SK-N-MC (cell line): ENCODE measurements around the gene TMED7.
A peak's percentile ranks its signal among the peaks of the same experiment; 100 is the strongest.
"Not testable (repeated sequence)": the region's sequence is repeated elsewhere in the genome, so short reads cannot be mapped to it uniquely, and the experiment has no call there.

Experiments used
- DNase-seq: peaks from one replicate; pipeline ENCODE4 v3.0.0-alpha.2; 2011; ENCODE audit warnings: low read depth, low spot score
- H3K27ac ChIP-seq: fragments of 200-600 bp; sonication (generic); 2 replicates; pipeline ENCODE4 v1.5.1; 2016; ENCODE audit warnings: mixed run types
- H3K36me3 ChIP-seq: fragments of 200-600 bp; sonication (generic); 2 replicates; pipeline ENCODE4 v1.6.1; 2017; ENCODE audit warnings: antibody characterized with exemption, low read length, mixed read lengths; ENCODE audit not compliant: insufficient read depth
- H3K4me3 ChIP-seq: fragments of 200-600 bp; sonication (generic); 2 replicates; pipeline ENCODE4 v1.5.1; 2016
- H3K9ac ChIP-seq: fragments of 200-600 bp; sonication (generic); 2 replicates; pipeline ENCODE4 v1.8.0; 2017; ENCODE audit warnings: mixed run types, mixed read lengths; ENCODE audit not compliant: insufficient read length
- H3K9me3 ChIP-seq: fragments of 200-600 bp; sonication (generic); 2 replicates; pipeline ENCODE4 v1.6.1; 2017; ENCODE audit warnings: low read depth, mild to moderate bottlenecking, antibody characterized with exemption, low read length, moderate library complexity, mixed read lengths
- EZH2 ChIP-seq: fragments of 200-600 bp; sonication (generic); IDR thresholded peaks from one replicate; pipeline ENCODE4 v1.6.1; 2017; ENCODE audit warnings: antibody characterized with exemption
- FOXP2 ChIP-seq: optimal IDR thresholded peaks from 2 replicates; pipeline ENCODE3; 2011; ENCODE audit warnings: mild to moderate bottlenecking, moderate library complexity; ENCODE audit not compliant: insufficient read depth; ENCODE audit errors: extremely low read length, control extremely low read depth
- POLR2AphosphoS5 ChIP-seq: IDR thresholded peaks from 2 replicates; pipeline ENCODE4 v1.6.1; 2012; ENCODE audit warnings: mild to moderate bottlenecking, low read depth, low read length, borderline replicate concordance

The TMED7 gene

GRCh38 chr5:115656404-115656803 is 30.6 kb upstream of the TMED7 start:
- no peak for TF ChIP-seq POLR2AphosphoS5
- no peak for TF ChIP-seq FOXP2
- TF ChIP-seq EZH2, result no peak
- DNase-seq, result no peak
- no peaks in the 10 kb centered on the region for H3K36me3 ChIP-seq

DNA sequence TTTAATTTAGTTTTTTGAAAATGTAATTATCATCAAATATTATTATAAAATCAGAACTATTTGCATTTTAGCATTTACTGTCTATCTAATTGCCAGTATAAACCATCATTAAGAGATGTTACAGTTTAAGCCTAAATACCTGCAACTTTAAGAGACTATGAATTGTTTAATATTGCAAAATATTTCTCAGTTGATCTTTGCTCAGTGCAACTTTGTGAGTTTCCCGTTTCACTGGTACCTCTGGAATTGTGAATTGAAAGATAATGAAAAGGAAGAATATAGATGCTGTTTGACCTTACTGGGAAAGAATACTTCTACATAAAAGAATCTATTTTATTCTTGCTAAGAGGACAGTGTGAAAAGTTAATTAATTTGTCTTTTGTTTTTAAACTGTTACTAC is 30.2 kb upstream of the TMED7 start:
- H3K9me3 ChIP-seq, result no peaks in the 10 kb centered on the region
- no peaks in the 10 kb centered on the region for H3K36me3 ChIP-seq
- no peak overlapping the region for H3K27ac ChIP-seq
- H3K9ac ChIP-seq, result no peak overlapping the region
- no peak overlapping the region for H3K4me3 ChIP-seq
- DNase-seq, result no peak
- no peak for TF ChIP-seq EZH2
- no peak for TF ChIP-seq FOXP2
- TF ChIP-seq POLR2AphosphoS5, result no peak

More at GRCh38 chr5:115656404-115656803, 30.6 kb upstream of the TMED7 start:
- H3K4me3 ChIP-seq, result no peak overlapping the region
- no peaks in the 10 kb centered on the region for H3K9me3 ChIP-seq
- no peak overlapping the region for H3K27ac ChIP-seq
- H3K9ac ChIP-seq, result no peak overlapping the region

GRCh38 chr5:115649541-115649940 is 23.7 kb upstream of the TMED7 start:
- no peak for TF ChIP-seq POLR2AphosphoS5
- no peak for TF ChIP-seq EZH2
- Histone ChIP-seq H3K9ac (no peak overlapping the region), H3K27ac (no peak overlapping the region), H3K36me3 (no peaks in the 10 kb centered on the region), H3K4me3 (no peak overlapping the region), H3K9me3 (no peaks in the 10 kb centered on the region)
- no peak for DNase-seq

- H3K9me3 ChIP-seq, result no peaks in the 10 kb centered on the region
- no peak for TF ChIP-seq POLR2AphosphoS5
- TF ChIP-seq FOXP2, result no peak
- TF ChIP-seq EZH2, result no peak
- H3K4me3 ChIP-seq, result no peak overlapping the region
- DNase-seq, result no peak
- H3K36me3 ChIP-seq, result no peaks in the 10 kb centered on the region
- no peak overlapping the region for H3K27ac ChIP-seq
- H3K9ac ChIP-seq, result no peak overlapping the region
Measured at GRCh38 chr5:115648056-115648455, 22.2 kb upstream of the TMED7 start.

- not testable (repeated sequence) for H3K4me3 ChIP-seq, H3K9me3 ChIP-seq, H3K9ac ChIP-seq, DNase-seq, H3K27ac ChIP-seq, H3K36me3 ChIP-seq
Measured at GRCh38 chr5:115645386-115645785, 19.6 kb upstream of the TMED7 start.

DNA sequence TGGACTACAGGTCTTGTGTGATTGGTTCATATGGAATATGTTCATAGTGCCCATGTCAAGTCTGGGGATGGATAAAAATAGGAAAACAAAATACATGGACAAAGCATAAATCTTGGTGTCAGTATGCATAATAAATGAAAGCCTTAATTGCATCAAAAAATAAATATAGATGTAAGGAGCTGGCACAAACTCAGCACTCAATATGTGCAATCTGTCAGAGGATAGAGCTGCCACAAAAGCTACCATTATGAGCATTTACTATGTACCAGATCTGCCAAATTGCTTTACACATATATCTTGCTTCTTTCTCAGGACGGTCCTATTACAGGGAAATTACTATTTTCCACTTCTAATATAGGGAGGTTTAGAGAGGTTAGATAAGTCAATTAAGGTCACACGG is 18.2 kb upstream of the TMED7 start:
- Histone ChIP-seq H3K9me3 (no peaks in the 10 kb centered on the region), H3K27ac (no peak overlapping the region), H3K36me3 (no peaks in the 10 kb centered on the region)

GRCh38 chr5:115641948-115642347 is 16.1 kb upstream of the TMED7 start:
- TF ChIP-seq EZH2 (no peak), POLR2AphosphoS5 (no peak), FOXP2 (no peak)
- Histone ChIP-seq H3K27ac (no peak overlapping the region), H3K36me3 (no peaks in the 10 kb centered on the region), H3K9me3 (no peaks in the 10 kb centered on the region), H3K4me3 (no peak overlapping the region), H3K9ac (no peak overlapping the region)
- no peak for DNase-seq

More for the DNA sequence above, 18.2 kb upstream of the TMED7 start:
- no peak overlapping the region for H3K9ac ChIP-seq
- DNase-seq, result no peak
- no peak for TF ChIP-seq FOXP2
- no peak for TF ChIP-seq EZH2
- TF ChIP-seq POLR2AphosphoS5, result no peak
- no peak overlapping the region for H3K4me3 ChIP-seq

DNA sequence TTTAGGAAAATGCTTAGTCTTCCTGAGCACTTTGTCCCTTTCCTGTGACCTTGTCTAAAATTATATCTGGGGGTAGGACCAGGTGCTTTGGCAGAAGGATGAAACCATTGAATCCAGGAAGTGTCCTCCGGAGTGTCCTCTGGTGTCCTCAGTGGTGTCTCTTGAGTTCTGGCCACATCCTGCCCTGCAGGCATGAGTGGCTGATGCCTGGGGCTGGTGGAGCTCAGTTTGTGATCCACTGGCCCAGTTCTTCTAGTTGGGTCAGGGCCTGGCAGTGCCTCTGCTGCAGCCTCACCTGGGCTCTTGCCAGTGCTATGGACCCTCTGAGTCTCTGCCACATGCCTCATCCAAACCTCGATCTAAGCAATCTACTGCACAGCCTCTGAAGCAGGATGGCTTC is 14.4 kb upstream of the TMED7 start:
- TF ChIP-seq FOXP2 (no peak), EZH2 (no peak), POLR2AphosphoS5 (no peak)
- H3K4me3 ChIP-seq, result no peak overlapping the region
- DNase-seq, result no peak
- H3K27ac ChIP-seq, result no peak overlapping the region
- no peaks in the 10 kb centered on the region for H3K9me3 ChIP-seq
- no peak overlapping the region for H3K9ac ChIP-seq
- no peaks in the 10 kb centered on the region for H3K36me3 ChIP-seq

DNA sequence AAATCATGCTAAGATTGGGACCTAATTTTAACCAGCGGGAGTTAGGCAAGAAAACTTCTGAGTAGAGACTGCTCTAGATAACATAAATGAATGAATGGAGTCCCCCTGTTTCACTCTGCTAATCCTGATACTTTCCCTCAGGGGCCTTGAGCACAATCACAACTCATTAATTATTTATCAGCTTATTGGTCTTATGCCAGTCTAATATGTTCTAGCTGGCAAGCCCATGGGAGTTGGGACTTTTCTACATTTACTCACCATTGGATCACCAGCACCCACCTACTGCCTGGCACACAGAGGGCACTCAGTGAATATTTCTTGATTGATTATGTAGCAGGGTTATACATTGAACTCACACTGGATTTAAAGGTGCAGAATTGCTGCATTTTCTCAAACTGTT is 13.5 kb upstream of the TMED7 start:
- DNase-seq, result peak; percentile 80
- H3K4me3 ChIP-seq, result peak overlapping the region; percentile 31
- H3K36me3 ChIP-seq, result no peaks in the 10 kb centered on the region
- H3K9ac ChIP-seq, result no peak overlapping the region
- H3K27ac ChIP-seq, result no peak overlapping the region; the same call in 1 of the 2 replicates
- no peaks in the 10 kb centered on the region for H3K9me3 ChIP-seq
- TF ChIP-seq EZH2, result no peak
- no peak for TF ChIP-seq FOXP2
- TF ChIP-seq POLR2AphosphoS5, result no peak
